GM06990 (cell line): ENCODE data around the gene PABPN1L.

Source experiments
- DNase-seq: peaks from one replicate; pipeline ENCODE4 v3.0.0-alpha.2; 2011; ENCODE audit not compliant: insufficient read length; ENCODE audit errors: extremely low read depth
- H3K27me3 ChIP-seq: replicated peaks from 2 replicates; pipeline ENCODE4 v1.6.0; 2011; ENCODE audit warnings: low read length; ENCODE audit not compliant: control insufficient read depth, insufficient read depth
- H3K36me3 ChIP-seq: 2 replicates; pipeline ENCODE4 v1.5.1; 2011; ENCODE audit warnings: low read length; ENCODE audit not compliant: control insufficient read depth, insufficient read depth
- H3K4me3 ChIP-seq: replicated peaks from 2 replicates; pipeline ENCODE4 v1.5.1; 2011; ENCODE audit warnings: low read depth, mild to moderate bottlenecking, control low read depth, low read length
- TF ChIP-seq, protein P1 (sequence below): IDR thresholded peaks from 2 replicates; pipeline ENCODE4 v1.5.1; 2011; ENCODE audit warnings: low read length, control low read depth, mild to moderate bottlenecking, inconsistent platforms; ENCODE audit not compliant: insufficient read depth, poor library complexity, severe bottlenecking

Gene PABPN1L

GRCh38 chr16:88883117-88883895, 16.8 kb upstream of the PABPN1L start:
- TF ChIP-seq, protein P1, sequence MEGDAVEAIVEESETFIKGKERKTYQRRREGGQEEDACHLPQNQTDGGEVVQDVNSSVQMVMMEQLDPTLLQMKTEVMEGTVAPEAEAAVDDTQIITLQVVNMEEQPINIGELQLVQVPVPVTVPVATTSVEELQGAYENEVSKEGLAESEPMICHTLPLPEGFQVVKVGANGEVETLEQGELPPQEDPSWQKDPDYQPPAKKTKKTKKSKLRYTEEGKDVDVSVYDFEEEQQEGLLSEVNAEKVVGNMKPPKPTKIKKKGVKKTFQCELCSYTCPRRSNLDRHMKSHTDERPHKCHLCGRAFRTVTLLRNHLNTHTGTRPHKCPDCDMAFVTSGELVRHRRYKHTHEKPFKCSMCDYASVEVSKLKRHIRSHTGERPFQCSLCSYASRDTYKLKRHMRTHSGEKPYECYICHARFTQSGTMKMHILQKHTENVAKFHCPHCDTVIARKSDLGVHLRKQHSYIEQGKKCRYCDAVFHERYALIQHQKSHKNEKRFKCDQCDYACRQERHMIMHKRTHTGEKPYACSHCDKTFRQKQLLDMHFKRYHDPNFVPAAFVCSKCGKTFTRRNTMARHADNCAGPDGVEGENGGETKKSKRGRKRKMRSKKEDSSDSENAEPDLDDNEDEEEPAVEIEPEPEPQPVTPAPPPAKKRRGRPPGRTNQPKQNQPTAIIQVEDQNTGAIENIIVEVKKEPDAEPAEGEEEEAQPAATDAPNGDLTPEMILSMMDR, result no peak
- peaks cover 64% of the 10 kb centered on the region for H3K36me3 ChIP-seq
- no peaks in the 10 kb centered on the region for H3K27me3 ChIP-seq
- no peak for DNase-seq
- H3K4me3 ChIP-seq, result no peak overlapping the region

- no peak overlapping the region for H3K4me3 ChIP-seq
- H3K27me3 ChIP-seq, result no peaks in the 10 kb centered on the region
- peak; percentile 59 for DNase-seq
- TF ChIP-seq, protein P1, result no peak
- H3K36me3 ChIP-seq, result peaks cover 65% of the 10 kb centered on the region
Observed at GRCh38 chr16:88882358-88883030, 16.0 kb upstream of the PABPN1L start.

DNA sequence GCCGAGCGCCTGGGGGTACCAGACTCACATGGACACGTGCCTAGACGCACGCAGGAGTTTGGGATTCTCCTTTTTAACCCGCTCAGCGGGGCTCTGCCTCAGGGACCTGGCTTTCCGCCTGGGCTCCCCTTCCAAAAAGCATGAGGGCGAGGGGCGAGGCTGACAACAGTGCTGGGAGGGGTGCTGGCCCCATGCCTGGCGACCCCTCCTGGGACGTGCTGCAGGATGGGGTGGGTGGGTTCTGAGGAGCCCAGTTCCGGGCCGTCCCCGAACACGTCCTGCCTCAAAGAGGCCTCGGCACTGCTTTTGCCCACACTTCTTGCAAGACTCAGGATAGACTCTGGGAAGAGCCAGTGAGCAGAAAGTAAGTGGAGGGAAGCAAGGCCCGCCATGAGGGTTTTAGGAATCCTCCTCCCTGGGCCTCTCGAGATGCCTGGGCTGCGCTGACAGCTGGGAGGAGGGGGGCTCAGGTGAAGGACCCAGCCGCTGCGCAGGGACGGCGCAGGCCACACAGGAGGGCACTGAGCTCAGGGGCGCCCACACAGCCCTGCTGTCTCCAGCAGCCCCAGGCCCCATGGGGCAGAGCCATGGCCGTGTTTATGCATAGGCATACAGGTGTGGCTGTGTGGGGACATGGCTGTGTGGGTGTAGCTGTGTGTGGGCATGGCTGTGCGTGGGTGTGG, 15.4 kb upstream of the PABPN1L start:
- peaks cover 68% of the 10 kb centered on the region for H3K36me3 ChIP-seq
- DNase-seq, result no peak
- TF ChIP-seq, protein P1, result no peak

GRCh38 chr16:88881007-88881615, 14.7 kb upstream of the PABPN1L start:
- TF ChIP-seq, protein P1, result no peak
- Histone ChIP-seq H3K36me3 (peaks cover 64% of the 10 kb centered on the region), H3K4me3 (no peak overlapping the region), H3K27me3 (no peaks in the 10 kb centered on the region)
- DNase-seq, result no peak

More for the DNA sequence above, 15.4 kb upstream of the PABPN1L start:
- H3K27me3 ChIP-seq, result no peaks in the 10 kb centered on the region
- H3K4me3 ChIP-seq, result no peak overlapping the region

GRCh38 chr16:88880226-88881006, 14.0 kb upstream of the PABPN1L start:
- TF ChIP-seq, protein P1, result no peak
- H3K36me3 ChIP-seq, result peaks cover 58% of the 10 kb centered on the region

More at GRCh38 chr16:88880226-88881006, 14.0 kb upstream of the PABPN1L start:
- no peak for DNase-seq
- Histone ChIP-seq H3K27me3 (no peaks in the 10 kb centered on the region), H3K4me3 (no peak overlapping the region)
